HG03558 (cell line): ENCODE results near the gene SLC1A4.

Experiments used
- ATAC-seq: cut with Tn5 transposase; IDR thresholded peaks from one replicate; pipeline ENCODE4 v1.9.1; 2021; ENCODE audit warnings: moderate number of reproducible peaks; ENCODE audit not compliant: unreplicated experiment; ENCODE audit errors: extremely low read depth

SLC1A4 gene

DNA sequence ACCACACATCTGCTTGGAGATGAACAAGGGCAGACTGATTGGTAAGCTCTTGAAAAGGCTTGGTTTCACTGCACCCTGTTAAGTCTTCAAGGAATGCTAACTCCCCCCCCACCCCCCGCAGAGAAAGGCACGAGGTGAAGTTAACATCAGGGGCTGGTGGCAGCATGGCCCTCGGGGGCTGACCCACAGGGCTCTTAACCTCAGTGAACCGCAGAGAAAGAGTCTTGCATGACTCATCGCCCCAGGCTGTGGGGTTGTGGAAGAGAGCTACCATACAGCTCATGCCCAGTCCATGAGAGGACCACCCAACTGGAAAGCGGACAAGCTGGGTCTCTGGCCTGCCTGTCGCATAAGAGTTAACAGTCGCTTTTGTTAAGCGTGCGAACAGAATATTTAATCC is 56.5 kb downstream of the SLC1A4 start:
- no peak for ATAC-seq

GRCh38 chr2:65046633-65047407 is 57.6 kb downstream of the SLC1A4 start:
- ATAC-seq = no peak

- ATAC-seq = no peak
Measured at GRCh38 chr2:65049010-65049639, 59.9 kb downstream of the SLC1A4 start.

GRCh38 chr2:65050931-65051330 is 61.7 kb downstream of the SLC1A4 start:
- no peak for ATAC-seq

DNA sequence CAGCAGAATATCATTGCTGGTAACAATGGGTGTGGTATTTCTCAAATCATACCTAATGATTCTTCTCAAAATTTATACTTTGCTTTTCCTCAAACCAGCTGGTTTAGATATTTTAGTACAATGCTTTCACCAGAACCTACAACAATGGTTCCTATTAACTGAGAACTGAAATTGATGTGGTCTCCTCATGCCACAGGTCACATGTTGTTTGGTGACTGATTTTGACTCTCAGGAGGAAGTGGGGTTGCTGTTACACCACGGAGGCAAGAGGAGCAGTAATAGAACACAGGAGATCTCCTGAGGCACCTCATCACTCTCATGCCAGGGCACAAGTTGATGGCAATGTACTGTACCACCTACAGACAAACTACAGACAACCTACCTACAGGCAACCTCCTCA is 64.0 kb downstream of the SLC1A4 start:
- peak; percentile 33 for ATAC-seq

DNA sequence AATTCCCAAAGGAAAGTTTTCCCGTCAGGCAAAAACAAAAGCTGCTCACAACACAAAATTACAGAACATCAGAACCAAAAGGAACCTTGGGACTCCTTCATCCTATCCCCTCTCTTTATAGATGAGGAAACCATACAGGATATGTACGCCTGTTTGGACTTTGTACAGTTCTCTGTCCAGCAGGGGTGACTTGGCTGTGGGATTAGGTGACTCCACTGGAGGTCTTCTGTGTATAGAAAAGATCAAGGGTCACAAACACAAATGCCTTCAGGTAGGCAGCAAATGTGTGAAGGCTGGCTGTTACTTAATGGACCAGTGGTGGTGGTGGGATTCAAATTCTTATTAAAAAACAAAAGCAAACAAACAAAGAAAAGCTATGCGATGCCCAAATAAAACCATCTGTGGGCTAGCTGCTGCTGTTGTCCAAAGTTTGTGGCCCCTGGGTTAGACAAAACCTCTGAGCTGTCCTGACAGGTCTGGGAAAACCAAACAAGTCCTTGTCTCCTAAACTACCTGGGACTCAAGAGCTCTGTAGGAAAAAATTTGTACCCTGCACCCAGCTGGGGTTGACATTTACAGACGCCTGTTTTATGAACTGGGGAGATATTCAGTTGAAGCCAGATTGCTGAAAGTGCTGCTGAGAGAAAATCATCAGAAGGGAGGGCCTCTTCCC is 65.7 kb downstream of the SLC1A4 start:
- no peak for ATAC-seq

- no peak for ATAC-seq
Measured at GRCh38 chr2:65055422-65056214, 66.4 kb downstream of the SLC1A4 start.

DNA sequence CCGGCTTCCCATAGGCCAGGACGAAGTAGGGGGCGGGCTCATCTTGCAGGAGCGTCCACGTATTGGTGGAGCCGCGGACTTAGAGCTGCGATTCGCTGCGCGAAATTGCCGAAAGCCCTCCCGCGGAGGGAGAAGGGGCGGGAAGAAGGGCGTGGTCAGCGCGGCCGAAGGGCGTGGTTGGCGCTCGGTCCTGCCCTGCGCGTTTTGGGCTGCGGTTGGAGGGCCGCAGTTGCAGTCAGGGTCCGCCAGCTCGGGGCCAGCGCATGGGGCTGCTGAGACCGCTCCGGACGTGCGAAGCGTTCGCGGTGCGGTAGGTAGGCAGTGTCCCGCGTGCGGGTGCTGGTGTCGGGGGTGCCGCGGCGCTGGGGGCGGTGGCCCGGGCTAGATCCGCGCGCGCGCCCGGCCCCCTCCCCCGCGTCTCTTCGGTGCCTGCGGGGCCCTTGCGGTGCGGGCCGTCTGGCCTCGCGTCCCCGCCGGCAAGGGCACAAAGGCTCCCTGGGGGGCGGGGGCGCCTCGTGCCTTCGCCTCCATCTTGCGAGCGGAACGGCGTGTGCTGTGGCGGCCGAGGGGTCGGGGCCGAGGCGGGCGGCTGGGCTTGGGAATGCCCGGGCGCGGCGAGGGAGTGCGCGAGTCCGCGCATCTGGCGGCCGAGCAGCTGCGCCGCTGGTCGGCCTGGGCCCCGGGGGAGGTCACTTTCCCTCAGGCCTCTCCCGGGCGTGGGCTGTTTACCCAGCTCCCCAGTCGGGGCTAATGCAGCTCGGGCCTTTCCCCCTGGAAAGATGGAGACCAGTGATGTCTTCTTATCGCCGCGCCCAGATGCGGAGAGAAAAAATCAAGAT is 67.2 kb downstream of the SLC1A4 start, which contains the start of gene CEP68:
Gene CEP68, plus strand, starts transcription at position 202 of the 839 bp plus-strand sequence. CDS start 13,029 bp downstream, outside the sequence.
- peak; percentile 67 for ATAC-seq

GRCh38 chr2:65057054-65057375 is 67.8 kb downstream of the SLC1A4 start:
- ATAC-seq = no peak

DNA sequence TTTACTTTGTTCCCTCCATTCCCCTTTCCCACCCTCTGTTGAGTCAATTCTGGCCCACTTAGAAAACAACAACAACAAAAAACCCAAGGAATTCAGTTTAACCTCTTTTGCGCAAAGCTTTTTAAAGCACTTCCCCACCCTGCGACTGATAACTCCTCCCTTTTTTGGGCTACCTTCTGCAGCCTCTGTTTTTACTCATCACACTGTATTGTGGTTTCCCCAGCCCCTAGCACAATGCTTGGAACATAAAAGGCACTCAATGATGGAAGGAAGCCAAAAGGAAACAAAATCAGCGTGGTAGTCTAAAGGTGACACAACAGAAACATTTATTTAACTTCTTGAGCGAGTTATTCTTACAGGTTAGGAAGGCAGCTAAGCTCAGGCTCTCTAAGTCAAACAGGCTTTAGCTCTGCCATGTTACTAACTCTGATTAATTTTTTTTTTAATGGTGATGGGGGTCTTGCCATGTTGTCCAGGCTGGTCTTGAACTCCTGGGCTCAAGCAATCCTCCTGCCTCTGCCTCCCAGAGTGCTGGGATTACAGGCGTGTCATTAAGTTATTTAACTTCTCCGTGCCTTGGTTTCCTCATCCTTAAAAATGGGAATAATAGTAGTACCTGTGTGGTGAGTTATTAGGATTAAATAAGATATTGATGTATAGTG is 68.3 kb downstream of the SLC1A4 start:
- peak; percentile 20 for ATAC-seq

GRCh38 chr2:65059071-65059470 is 69.9 kb downstream of the SLC1A4 start:
- no peak for ATAC-seq

GRCh38 chr2:65061146-65061909 is 72.1 kb downstream of the SLC1A4 start:
- no peak for ATAC-seq

DNA sequence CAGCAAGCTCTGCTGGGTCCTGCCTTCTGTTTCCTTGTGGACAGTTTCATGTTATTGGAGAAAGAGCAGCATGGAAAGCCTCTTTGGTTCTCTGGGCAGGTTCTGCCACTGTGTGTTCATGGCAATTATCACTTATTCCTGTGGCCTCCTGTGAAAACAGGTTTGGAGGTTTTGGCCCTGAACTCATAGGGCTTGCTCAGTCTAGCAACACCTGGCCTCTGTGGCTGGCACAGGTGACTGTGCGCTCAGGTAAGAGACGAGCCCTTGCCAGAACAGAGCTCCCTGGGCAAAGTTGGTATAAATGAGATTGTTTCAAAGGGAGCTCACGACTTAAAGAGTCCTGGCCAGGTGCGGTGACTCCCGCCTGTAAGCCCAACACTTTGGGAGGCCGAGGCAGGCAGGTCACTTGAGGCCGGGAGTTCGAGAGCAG is 72.7 kb downstream of the SLC1A4 start:
- no peak for ATAC-seq

DNA sequence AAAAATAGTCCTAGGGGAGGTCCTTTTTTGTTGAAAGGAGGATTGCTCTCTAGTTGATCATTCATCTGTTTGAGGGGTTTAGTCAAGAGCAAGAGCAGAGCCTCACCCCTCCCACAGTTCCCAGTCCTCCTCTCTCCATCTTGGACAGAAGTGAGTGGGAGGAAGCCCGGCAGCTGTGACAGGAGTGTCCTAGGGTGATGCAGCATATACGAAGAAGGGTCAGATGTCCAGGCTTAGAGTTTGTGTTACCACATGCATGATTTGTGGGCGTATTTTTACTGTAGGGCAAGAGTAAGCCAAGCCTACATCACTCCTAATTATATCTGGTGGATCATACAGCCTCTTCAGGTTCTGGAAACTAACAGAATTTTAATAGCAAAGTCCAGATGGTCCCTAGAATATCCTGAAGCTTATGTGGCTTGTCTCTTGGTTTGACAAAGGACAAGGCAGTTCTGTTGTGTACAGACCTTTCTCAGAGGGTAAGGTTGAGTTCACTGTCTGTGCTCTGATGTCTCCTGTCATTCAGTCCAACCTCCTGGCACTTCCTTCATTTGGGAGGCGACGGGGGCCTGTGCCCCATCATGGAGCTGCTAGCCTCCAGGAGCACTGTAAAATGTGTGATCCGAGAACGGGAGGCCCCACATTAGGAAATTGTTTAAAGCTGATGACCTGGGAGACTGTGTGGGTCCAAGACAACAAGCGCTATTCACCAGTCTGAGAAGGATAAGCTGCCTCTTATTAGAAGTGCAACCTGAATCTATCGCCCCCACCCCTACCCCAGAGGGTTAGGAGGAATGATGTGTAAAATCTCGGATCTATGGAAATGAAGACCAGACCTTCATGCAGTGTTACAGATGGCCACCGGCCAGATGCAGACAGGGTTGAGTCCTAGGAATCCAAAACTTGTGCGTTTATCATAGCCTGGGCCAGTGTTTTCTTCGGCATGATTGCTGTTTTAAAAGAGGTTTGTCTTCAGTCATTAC is 73.9 kb downstream of the SLC1A4 start:
- ATAC-seq = no peak

GRCh38 chr2:65064728-65065552 is 75.7 kb downstream of the SLC1A4 start:
- peak; percentile 63 for ATAC-seq

GRCh38 chr2:65067806-65068553 is 78.8 kb downstream of the SLC1A4 start:
- no peak for ATAC-seq
